Naive thymus-derived CD4-positive, alpha-beta T cell (primary cell): Measurements from ENCODE around the gene MICAL2. TPM values are rescaled to one million over a fixed set of nuclear protein-coding genes. Genes with fewer than 3 reads are reported as not detected.

Experiments used
- ATAC-seq: fragments of 150-1000 bp; cut with Tn5 transposase; 2 replicates; pipeline ENCODE4 v1.10.0; 2021; ENCODE audit warnings: mild to moderate bottlenecking, moderate library complexity
- CTCF ChIA-PET: fragments of 350-600 bp; sonication (Branson Sonifier 250); formaldehyde crosslinking; loops from one replicate; lab custom pipeline; 2021; ENCODE audit warnings: antibody characterized with exemption; lab: Charles Lee
- POLR2A ChIA-PET: fragments of 350-600 bp; sonication (Branson Sonifier 250); formaldehyde crosslinking; loops from one replicate; lab custom pipeline; 2021; ENCODE audit warnings: antibody characterized with exemption, inconsistent platforms; lab: Charles Lee
- DNase-seq, 9 donors: peaks; one replicate each; pipeline versions ENCODE4 v3.0.0 to v3.0.0-alpha.2; 2020 to 2022; ENCODE audit warnings: mixed read lengths in 1 of 9
- H3K27ac ChIP-seq: one replicate; pipeline ENCODE4 v1.7.0; 2013; ENCODE audit warnings: mild to moderate bottlenecking, low read depth, low read length, moderate library complexity
- H3K27me3 ChIP-seq, 2 donors: one replicate each; pipeline ENCODE4 v1.7.0; 2013; ENCODE audit warnings: low read length in 2 of 2, mild to moderate bottlenecking in 2 of 2, moderate library complexity in 2 of 2; ENCODE audit not compliant: control insufficient read depth in 2 of 2, insufficient read depth in 2 of 2
- H3K36me3 ChIP-seq, 3 experiments: 1 replicate in 2 of 3; 2 replicates in 1 of 3; pipeline ENCODE4 v1.7.0; 2013; ENCODE audit warnings: low read length in 3 of 3, mild to moderate bottlenecking in 3 of 3, moderate library complexity in 1 of 3; ENCODE audit not compliant: insufficient read depth in 3 of 3, control insufficient read depth in 2 of 3
- H3K4me1 ChIP-seq, 2 donors: one replicate each; pipeline ENCODE4 v1.7.0; 2013; ENCODE audit warnings: low read length in 2 of 2, mild to moderate bottlenecking in 2 of 2, moderate library complexity in 1 of 2; ENCODE audit not compliant: control insufficient read depth in 2 of 2, insufficient read depth in 2 of 2
- H3K4me3 ChIP-seq: 2 replicates; pipeline ENCODE4 v1.7.0; 2013; ENCODE audit warnings: mild to moderate bottlenecking, low read length
- H3K9me3 ChIP-seq, 3 experiments: 1 replicate in 2 of 3; 2 replicates in 1 of 3; pipeline ENCODE4 v1.7.0; 2013; ENCODE audit warnings: low read length in 3 of 3; ENCODE audit not compliant: control insufficient read depth in 2 of 3
- H3K27ac Mint-ChIP-seq, 9 donors: one replicate each; pipeline ENCODE4 v1.8.0; 2020 to 2022; ENCODE audit warnings: mixed read lengths in 9 of 9, mild to moderate bottlenecking in 8 of 9, moderate library complexity in 5 of 9, inconsistent platforms in 2 of 9
- H3K27me3 Mint-ChIP-seq, 5 donors: one replicate each; pipeline ENCODE4 v1.8.0; 2021 to 2022; ENCODE audit warnings: mixed read lengths in 5 of 5, mild to moderate bottlenecking in 1 of 5
- H3K36me3 Mint-ChIP-seq, 5 donors: one replicate each; pipeline ENCODE4 v1.8.0; 2020 to 2022; ENCODE audit warnings: mixed read lengths in 5 of 5, mild to moderate bottlenecking in 3 of 5, inconsistent platforms in 1 of 5
- H3K4me1 Mint-ChIP-seq, 7 donors: one replicate each; pipeline ENCODE4 v1.8.0; 2020 to 2022; ENCODE audit warnings: mixed read lengths in 7 of 7, mild to moderate bottlenecking in 3 of 7, inconsistent platforms in 1 of 7
- H3K4me3 Mint-ChIP-seq, 10 donors: one replicate each; pipeline ENCODE4 v1.8.0; 2020 to 2022; ENCODE audit warnings: mild to moderate bottlenecking in 10 of 10, mixed read lengths in 10 of 10, moderate library complexity in 6 of 10, inconsistent platforms in 2 of 10
- H3K9me3 Mint-ChIP-seq, 11 donors: one replicate each; pipeline ENCODE4 v1.8.0; 2020 to 2022; ENCODE audit warnings: mixed read lengths in 11 of 11, mild to moderate bottlenecking in 4 of 11, inconsistent platforms in 1 of 11, moderate library complexity in 1 of 11
- intact Hi-C, 2 donors: fragments of 100-400 bp; cut with micrococcal nuclease; formaldehyde crosslinking; loops; one replicate each; pipeline ENCODE4 v1.15.1; 2023
- polyA plus RNA-seq, 2 donors: library from polyadenylated mRNA; unstranded; fragments of 300-500 nt; fragmentation: Illumina TruSeq; gene quantifications; one replicate each; pipeline ENCODE4 v1.2.3, GENCODE V29; 2021
- total RNA-seq, 6 experiments: library from RNA in 5 of 6; stranded (reverse) in 5 of 6; gene quantifications; 1 replicate in 5 of 6; 2 replicates in 1 of 6; pipeline ENCODE4 v1.2.3 and lab custom pipeline; 2021 to 2026

The MICAL2 gene
- total and polyA plus RNA-seq, 7 experiments from 2014 or later, result 1.1 to 112 (median 7.6) TPM

- H3K9me3 Mint-ChIP-seq, result no peaks in the 10 kb centered on the region
- H3K4me3 Mint-ChIP-seq, result peak overlapping the region in 1 of 10 donors; percentile 29
- H3K27me3 Mint-ChIP-seq, result no peaks in the 10 kb centered on the region
- intact Hi-C loops, result loop anchor here in 1 of 2 donors (5.0 kb wide), 1 partner anchor 135 kb away; no protein-coding TSS in a partner anchor
- DNase-seq, result no peak
- POLR2A ChIA-PET, result no interaction called here
- no peak for ATAC-seq
- Histone ChIP-seq H3K27ac (no peak overlapping the region), H3K4me3 (no peak overlapping the region), H3K9me3 (no peaks in the 10 kb centered on the region), H3K4me1 (peaks cover 36 to 42% of the 10 kb centered on the region in 2 donors), H3K36me3 (peaks cover 0 to 3% (median 0%) of the 10 kb centered on the region in 3 experiments), H3K27me3 (no peaks in the 10 kb centered on the region)
- CTCF ChIA-PET, result interaction anchor here (4.3 kb wide), 1 partner anchor 14 kb away, joined by 38 read pairs; no protein-coding TSS in a partner anchor
- peak overlapping the region in 4 of 9 donors; percentile 5 to 91 (median 58) for H3K27ac Mint-ChIP-seq
- H3K4me1 Mint-ChIP-seq, result peaks cover 34 to 56% (median 47%) of the 10 kb centered on the region in 7 donors
- H3K36me3 Mint-ChIP-seq, result peaks cover 0 to 65% (median 5%) of the 10 kb centered on the region in 5 donors
Observed at GRCh38 chr11:12222055-12222792, 111.8 kb downstream of the MICAL2 start.

- peaks cover 36 to 41% of the 10 kb centered on the region in 2 donors for H3K4me1 ChIP-seq
- H3K4me3 ChIP-seq, result peak overlapping the region; percentile 52
- Mint-ChIP-seq H3K4me3 (peak overlapping the region; percentile 67 to 91 (median 75)), H3K4me1 (peaks cover 33 to 51% (median 47%) of the 10 kb centered on the region in 7 donors), H3K27ac (peak overlapping the region; percentile 87 to 97 (median 91)), H3K9me3 (no peaks in the 10 kb centered on the region), H3K36me3 (peaks cover 0 to 64% (median 5%) of the 10 kb centered on the region in 5 donors), H3K27me3 (no peaks in the 10 kb centered on the region)
- ATAC-seq (peak; percentile 10), DNase-seq (no peak)
- peaks cover 0 to 5% (median 0%) of the 10 kb centered on the region in 3 experiments for H3K36me3 ChIP-seq
- H3K27ac ChIP-seq, result peak overlapping the region; percentile 54
- ChIA-PET POLR2A (interaction anchor here (1.0 to 2.9 kb wide), 6 partner anchors 9 to 31 kb away, joined by 3 to 17 read pairs (median 5); no protein-coding TSS in a partner anchor), CTCF (interaction anchor here (0.6 to 4.3 kb wide), 8 partner anchors 10 to 1447 kb away, joined by 3 to 38 read pairs (median 4); no protein-coding TSS in a partner anchor)
- no peaks in the 10 kb centered on the region for H3K9me3 ChIP-seq
- no peaks in the 10 kb centered on the region for H3K27me3 ChIP-seq
- intact Hi-C loops, result loop anchor here (1.0 to 5.0 kb wide), 7 partner anchors 10 to 382 kb away; partner anchors contain the start of gene MICAL2 (in 2 of the 2)
Observed at GRCh38 chr11:12223771-12224536, 113.6 kb downstream of the MICAL2 start.

- peaks cover 0 to 5% (median 0%) of the 10 kb centered on the region in 3 experiments for H3K36me3 ChIP-seq
- Mint-ChIP-seq H3K9me3 (no peaks in the 10 kb centered on the region), H3K36me3 (peaks cover 0 to 62% (median 5%) of the 10 kb centered on the region in 5 donors), H3K27ac (peak overlapping the region; percentile 87 to 97 (median 91)), H3K4me1 (peaks cover 33 to 51% (median 47%) of the 10 kb centered on the region in 7 donors), H3K27me3 (no peaks in the 10 kb centered on the region), H3K4me3 (peak overlapping the region; percentile 67 to 91 (median 75))
- no peaks in the 10 kb centered on the region for H3K9me3 ChIP-seq
- no peaks in the 10 kb centered on the region for H3K27me3 ChIP-seq
- peak overlapping the region; percentile 52 for H3K4me3 ChIP-seq
- intact Hi-C loops, result loop anchor here (1.0 to 5.0 kb wide), 7 partner anchors 10 to 382 kb away; partner anchors contain the start of gene MICAL2 (in 2 of the 2)
- H3K4me1 ChIP-seq, result peaks cover 36 to 41% of the 10 kb centered on the region in 2 donors
- POLR2A ChIA-PET, result interaction anchor here (1.0 to 2.9 kb wide), 6 partner anchors 9 to 32 kb away, joined by 3 to 17 read pairs (median 5); no protein-coding TSS in a partner anchor
- CTCF ChIA-PET, result interaction anchor here (0.5 to 4.3 kb wide), 11 partner anchors 9 to 665 kb away, joined by 3 to 38 read pairs (median 3); no protein-coding TSS in a partner anchor
- DNase-seq, result peak; percentile 55 to 86 (median 81)
- ATAC-seq, result peak; percentile 97
- peak overlapping the region; percentile 54 for H3K27ac ChIP-seq
Observed at GRCh38 chr11:12224537-12224893, 114.1 kb downstream of the MICAL2 start.

GRCh38 chr11:12225046-12225739, 114.8 kb downstream of the MICAL2 start:
- H3K27me3 ChIP-seq, result no peaks in the 10 kb centered on the region
- no peak overlapping the region for H3K4me3 ChIP-seq
- H3K4me3 Mint-ChIP-seq, result peak overlapping the region; percentile 67 to 91 (median 75)
- peaks cover 33 to 57% (median 47%) of the 10 kb centered on the region in 7 donors for H3K4me1 Mint-ChIP-seq
- peaks cover 0 to 62% (median 7%) of the 10 kb centered on the region in 5 donors for H3K36me3 Mint-ChIP-seq
- no peak for DNase-seq
- H3K36me3 ChIP-seq, result peaks cover 0 to 5% (median 0%) of the 10 kb centered on the region in 3 experiments
- intact Hi-C loops, result no loop called here
- H3K27ac ChIP-seq, result peak overlapping the region; percentile 54
- H3K9me3 Mint-ChIP-seq, result no peaks in the 10 kb centered on the region
- peak overlapping the region; percentile 87 to 97 (median 91) for H3K27ac Mint-ChIP-seq
- ChIA-PET CTCF (interaction anchor here (0.5 to 4.3 kb wide), 9 partner anchors 11 to 665 kb away, joined by 3 to 38 read pairs (median 3); no protein-coding TSS in a partner anchor), POLR2A (interaction anchor here (0.7 to 2.9 kb wide), 6 partner anchors 11 to 84 kb away, joined by 3 to 17 read pairs (median 5); no protein-coding TSS in a partner anchor)
- no peaks in the 10 kb centered on the region for H3K27me3 Mint-ChIP-seq
- H3K9me3 ChIP-seq, result no peaks in the 10 kb centered on the region
- no peak for ATAC-seq
- H3K4me1 ChIP-seq, result peaks cover 36 to 41% of the 10 kb centered on the region in 2 donors

DNA sequence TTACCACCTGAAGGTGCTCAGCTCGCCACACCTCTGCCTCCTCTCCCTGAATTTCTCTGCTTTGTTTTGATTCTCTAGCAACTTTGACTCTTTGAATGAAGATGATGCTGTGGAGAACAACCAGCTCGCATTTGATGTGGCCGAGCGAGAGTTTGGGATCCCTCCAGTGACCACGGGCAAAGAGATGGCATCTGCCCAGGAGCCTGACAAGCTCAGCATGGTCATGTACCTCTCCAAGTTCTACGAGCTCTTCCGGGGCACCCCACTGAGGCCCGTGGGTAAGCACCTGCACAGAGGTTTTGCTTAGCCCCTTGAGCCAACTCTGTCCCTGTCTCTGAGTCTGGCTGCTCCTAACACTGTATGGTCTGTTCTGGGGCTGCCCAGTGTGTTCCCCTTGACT, 115.7 kb downstream of the MICAL2 start:
- no peak for ATAC-seq
- CTCF ChIA-PET, result interaction anchor here (1.1 to 4.3 kb wide), 2 partner anchors 10 to 52 kb away, joined by 3 to 38 read pairs; no protein-coding TSS in a partner anchor
- POLR2A ChIA-PET, result interaction anchor here (2.8 kb wide), 1 partner anchor 10 kb away, joined by 9 read pairs; no protein-coding TSS in a partner anchor
- Mint-ChIP-seq H3K4me3 (peak overlapping the region in 3 of 10 donors; percentile 8 to 26 (median 14)), H3K27ac (peak overlapping the region; percentile 57 to 91 (median 82)), H3K9me3 (no peaks in the 10 kb centered on the region), H3K4me1 (peaks cover 31 to 54% (median 46%) of the 10 kb centered on the region in 7 donors), H3K36me3 (peaks cover 0 to 62% (median 13%) of the 10 kb centered on the region in 5 donors), H3K27me3 (no peaks in the 10 kb centered on the region)
- Histone ChIP-seq H3K4me3 (no peak overlapping the region), H3K27me3 (no peaks in the 10 kb centered on the region), H3K36me3 (peaks cover 0 to 5% (median 0%) of the 10 kb centered on the region in 3 experiments), H3K9me3 (no peaks in the 10 kb centered on the region), H3K27ac (no peak overlapping the region), H3K4me1 (peaks cover 36 to 41% of the 10 kb centered on the region in 2 donors)
- no peak for DNase-seq
- intact Hi-C loops, result no loop called here
